Measurements from ENCODE around the gene SYNCRIP.

The SYNCRIP gene

DNA sequence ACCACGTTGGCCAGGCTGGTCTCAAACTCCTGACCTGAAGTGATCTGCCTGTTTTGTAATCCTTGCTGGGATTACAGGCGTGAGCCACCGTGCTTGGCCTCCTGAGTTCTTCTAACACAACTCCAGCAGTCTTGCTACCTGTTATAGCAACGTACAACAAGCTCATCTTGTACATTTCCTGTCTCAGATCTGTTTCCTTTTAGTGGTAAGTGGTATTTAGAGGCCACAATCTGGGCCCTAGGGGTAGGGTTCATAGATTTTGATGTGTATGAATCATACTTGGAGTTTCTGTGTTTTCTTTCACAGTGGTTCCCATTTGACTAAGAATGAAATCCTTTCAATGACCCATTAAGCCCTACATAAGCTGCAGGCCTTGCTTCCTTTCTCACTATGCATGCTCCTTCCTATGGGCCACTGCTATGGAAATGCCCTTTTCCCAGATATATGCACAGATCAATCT lies 27.1 kb upstream of the SYNCRIP start:
- peak; percentile 60 for DNase-seq (ENCODE audit: low read depth)
- TF ChIP-seq, protein P1, sequence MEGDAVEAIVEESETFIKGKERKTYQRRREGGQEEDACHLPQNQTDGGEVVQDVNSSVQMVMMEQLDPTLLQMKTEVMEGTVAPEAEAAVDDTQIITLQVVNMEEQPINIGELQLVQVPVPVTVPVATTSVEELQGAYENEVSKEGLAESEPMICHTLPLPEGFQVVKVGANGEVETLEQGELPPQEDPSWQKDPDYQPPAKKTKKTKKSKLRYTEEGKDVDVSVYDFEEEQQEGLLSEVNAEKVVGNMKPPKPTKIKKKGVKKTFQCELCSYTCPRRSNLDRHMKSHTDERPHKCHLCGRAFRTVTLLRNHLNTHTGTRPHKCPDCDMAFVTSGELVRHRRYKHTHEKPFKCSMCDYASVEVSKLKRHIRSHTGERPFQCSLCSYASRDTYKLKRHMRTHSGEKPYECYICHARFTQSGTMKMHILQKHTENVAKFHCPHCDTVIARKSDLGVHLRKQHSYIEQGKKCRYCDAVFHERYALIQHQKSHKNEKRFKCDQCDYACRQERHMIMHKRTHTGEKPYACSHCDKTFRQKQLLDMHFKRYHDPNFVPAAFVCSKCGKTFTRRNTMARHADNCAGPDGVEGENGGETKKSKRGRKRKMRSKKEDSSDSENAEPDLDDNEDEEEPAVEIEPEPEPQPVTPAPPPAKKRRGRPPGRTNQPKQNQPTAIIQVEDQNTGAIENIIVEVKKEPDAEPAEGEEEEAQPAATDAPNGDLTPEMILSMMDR (conservative IDR thresholded peaks at IDR 0.05; ENCODE audit: low read length) = no peak
- no peak overlapping the region for H3K4me3 ChIP-seq (ENCODE audit: low read length)

DNA sequence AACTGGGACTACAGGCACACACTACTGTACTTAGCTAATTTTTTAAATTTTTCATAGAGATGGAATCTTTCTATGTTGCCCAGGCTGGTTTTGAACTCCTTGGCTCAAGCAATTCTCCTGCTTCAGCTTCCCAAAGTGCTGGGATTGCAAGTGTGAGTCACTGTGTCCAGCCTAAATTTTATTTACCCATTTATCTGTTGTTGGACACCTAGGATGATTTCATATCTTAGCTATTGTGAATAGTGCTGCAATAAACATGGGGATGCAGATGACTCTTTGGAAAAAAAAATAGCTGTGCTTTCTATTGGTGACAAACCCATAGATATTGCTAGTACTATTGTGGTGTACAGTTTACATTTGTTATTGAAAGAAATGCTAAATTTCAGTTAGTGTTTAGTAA lies 19.6 kb upstream of the SYNCRIP start:
- DNase-seq (ENCODE audit: low read depth) = peak; percentile 37
- TF ChIP-seq, protein P1 (conservative IDR thresholded peaks at IDR 0.05; ENCODE audit: low read length) = no peak

DNA sequence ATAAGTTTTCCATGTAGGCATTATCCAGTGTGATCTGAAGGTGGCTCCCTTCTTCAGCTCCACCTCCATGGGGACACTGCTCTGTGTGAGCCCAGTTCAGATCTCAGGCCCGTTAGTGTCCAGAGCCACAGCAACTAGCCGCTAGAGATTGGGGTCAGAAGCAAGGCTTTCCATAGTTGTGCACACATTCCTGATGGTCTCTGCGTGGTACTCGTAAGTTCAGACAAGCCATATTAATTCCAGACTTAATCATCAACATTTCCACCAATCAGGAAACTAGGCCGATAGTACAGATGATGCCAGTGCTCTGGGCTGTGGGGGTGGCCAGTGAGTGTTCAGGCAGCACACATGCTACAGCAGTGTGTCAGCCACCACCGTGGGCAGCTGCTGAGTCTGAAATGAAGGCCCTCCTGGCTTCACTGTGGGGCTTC lies 17.5 kb upstream of the SYNCRIP start:
- peak; percentile 95 for DNase-seq (ENCODE audit: low read depth)
- TF ChIP-seq, protein P1 (conservative IDR thresholded peaks at IDR 0.05; ENCODE audit: low read length) = peak; percentile 47
- peak overlapping the region; percentile 8; the same call in 1 of the 2 replicates for H3K4me3 ChIP-seq (ENCODE audit: low read length)

More for the DNA sequence above, 19.6 kb upstream of the SYNCRIP start:
- H3K4me3 ChIP-seq (ENCODE audit: low read length) = no peak overlapping the region

DNA sequence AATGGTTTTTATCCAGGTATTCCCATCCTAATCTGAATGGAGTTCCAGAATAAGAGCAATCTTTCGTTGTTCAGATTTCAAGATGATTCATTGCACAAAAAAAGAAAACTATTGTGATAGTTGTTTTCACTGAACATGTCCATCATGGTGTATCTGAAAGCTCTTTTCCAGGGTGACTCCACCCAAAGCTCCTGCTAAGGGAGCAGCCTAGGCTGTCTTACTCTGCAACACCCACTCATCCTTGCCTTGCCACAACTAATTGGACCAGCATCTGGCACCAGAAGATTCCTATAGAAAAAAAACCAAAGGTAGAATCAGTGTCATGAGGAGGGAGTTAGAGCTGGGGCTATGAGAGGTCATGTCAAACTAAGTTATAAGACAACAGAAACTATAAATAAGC lies 7.9 kb upstream of the SYNCRIP start:
- DNase-seq (ENCODE audit: low read depth) = no peak
- no peak overlapping the region for H3K4me3 ChIP-seq (ENCODE audit: low read length)
- TF ChIP-seq, protein P1 (conservative IDR thresholded peaks at IDR 0.05; ENCODE audit: low read length) = no peak

DNA sequence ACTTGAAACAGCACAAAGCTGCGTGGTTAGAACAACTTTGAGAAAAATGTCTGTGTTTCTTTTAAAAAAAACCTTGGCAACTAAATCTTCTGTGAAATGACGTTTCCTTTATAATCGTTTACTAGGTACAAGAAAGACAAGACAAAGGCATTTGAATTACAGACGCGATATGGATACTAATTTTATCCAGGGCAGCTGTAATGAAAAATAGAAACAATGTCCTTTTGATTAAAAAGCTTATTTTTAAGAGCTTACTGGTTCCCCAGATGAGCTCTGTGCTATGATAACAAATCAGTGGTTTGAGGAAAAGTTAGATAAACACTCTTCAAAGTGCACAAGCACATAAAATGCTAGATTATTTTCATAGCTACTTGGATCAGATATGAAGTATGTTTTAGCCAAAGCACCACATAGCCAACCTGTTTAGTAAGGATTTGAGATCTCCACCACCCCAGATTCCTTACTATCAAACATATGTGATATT lies 1.6 kb upstream of the SYNCRIP start:
- TF ChIP-seq, protein P1 (conservative IDR thresholded peaks at IDR 0.05; ENCODE audit: low read length) = no peak
- peak; percentile 13 for DNase-seq (ENCODE audit: low read depth)
- H3K4me3 ChIP-seq (ENCODE audit: low read length) = peak overlapping the region; percentile 75

DNA sequence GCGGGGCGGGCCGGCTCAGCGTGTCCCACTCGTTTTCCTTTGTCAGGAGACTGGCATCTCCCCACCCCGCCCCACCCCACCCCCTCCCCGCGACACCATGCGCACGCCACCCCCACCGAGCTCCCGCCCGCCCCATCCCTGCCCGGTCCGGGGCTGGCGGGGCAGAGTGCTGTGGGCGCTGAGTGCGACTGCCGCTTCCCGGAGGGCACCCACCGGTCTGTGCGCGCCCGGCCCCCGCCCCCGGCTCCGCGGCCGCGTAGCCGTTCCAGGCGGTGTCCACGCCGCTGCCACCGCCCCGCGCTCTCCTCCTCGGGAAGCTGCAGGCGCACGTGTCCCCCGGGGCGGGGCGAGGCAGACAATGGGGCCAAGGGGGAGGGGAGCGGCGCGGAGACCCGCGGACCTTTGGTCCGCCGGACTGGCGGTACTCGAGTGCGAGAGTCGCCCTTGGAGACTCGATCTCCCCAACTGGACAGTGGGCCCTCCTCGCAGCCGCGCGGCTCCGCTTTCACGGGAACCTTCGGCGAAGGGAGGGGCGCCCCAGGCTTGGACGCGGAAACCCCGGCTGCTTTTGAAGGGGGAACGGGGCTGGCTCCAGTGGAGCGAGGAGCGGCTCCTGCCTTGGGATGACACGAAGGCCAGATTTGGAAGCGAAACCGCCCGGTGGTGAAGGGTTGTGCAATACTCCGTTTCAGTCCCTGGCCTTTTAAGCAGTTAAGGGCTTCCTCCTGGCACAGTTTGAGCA lies 1.0 kb upstream of the SYNCRIP start:
- DNase-seq (ENCODE audit: low read depth) = peak; percentile 98
- TF ChIP-seq, protein P1 (conservative IDR thresholded peaks at IDR 0.05; ENCODE audit: low read length) = no peak
- H3K4me3 ChIP-seq (ENCODE audit: low read length) = peak overlapping the region; percentile 75
